GM12892 (cell line): ENCODE results near the gene CEP120.
"Not testable (repeated sequence)": the region's sequence is repeated elsewhere in the genome, so short reads cannot be mapped to it uniquely, and the experiment has no call there.

Source experiments
- DNase-seq: peaks from one replicate; pipeline ENCODE4 v3.0.0; 2011; ENCODE audit not compliant: insufficient read length
- FAIRE-seq: peaks from 2 replicates; lab custom pipeline; 2011; peaks lifted over from hg19 to GRCh38; lab: Jason Lieb, UNC
- POLR2A ChIP-seq: IDR thresholded peaks from 2 replicates; pipeline ENCODE4 v1.6.1; 2011; ENCODE audit warnings: low read depth, low read length, control low read depth
- POLR2AphosphoS5 ChIP-seq: IDR thresholded peaks from 2 replicates; pipeline ENCODE4 v1.6.1; 2011; ENCODE audit warnings: low read depth, low read length, control low read depth
- TAF1 ChIP-seq: IDR thresholded peaks from 2 replicates; pipeline ENCODE4 v1.6.1; 2011; ENCODE audit warnings: low read depth, mild to moderate bottlenecking, control low read depth, low read length, borderline replicate concordance

Gene CEP120

GRCh38 chr5:123436201-123436600 is 13.0 kb upstream of the CEP120 start:
- no peak for DNase-seq
- TF ChIP-seq POLR2AphosphoS5 = no peak
- TF ChIP-seq TAF1 = no peak
- TF ChIP-seq POLR2A = no peak
- peak; percentile 65 for FAIRE-seq

- TF ChIP-seq POLR2A = no peak
- TF ChIP-seq POLR2AphosphoS5 = no peak
- no peak for TF ChIP-seq TAF1
These were observed 11.6 kb upstream of the CEP120 start for GRCh38 chr5:123434796-123435195.

GRCh38 chr5:123433596-123433995 is 10.4 kb upstream of the CEP120 start:
- TF ChIP-seq TAF1 (no peak), POLR2AphosphoS5 (no peak), POLR2A (no peak)
- no peak for FAIRE-seq
- no peak for DNase-seq

More at GRCh38 chr5:123434796-123435195, 11.6 kb upstream of the CEP120 start:
- DNase-seq (no peak), FAIRE-seq (no peak)

GRCh38 chr5:123430441-123430840 is 7.2 kb upstream of the CEP120 start:
- not testable (repeated sequence) for FAIRE-seq, DNase-seq

DNA sequence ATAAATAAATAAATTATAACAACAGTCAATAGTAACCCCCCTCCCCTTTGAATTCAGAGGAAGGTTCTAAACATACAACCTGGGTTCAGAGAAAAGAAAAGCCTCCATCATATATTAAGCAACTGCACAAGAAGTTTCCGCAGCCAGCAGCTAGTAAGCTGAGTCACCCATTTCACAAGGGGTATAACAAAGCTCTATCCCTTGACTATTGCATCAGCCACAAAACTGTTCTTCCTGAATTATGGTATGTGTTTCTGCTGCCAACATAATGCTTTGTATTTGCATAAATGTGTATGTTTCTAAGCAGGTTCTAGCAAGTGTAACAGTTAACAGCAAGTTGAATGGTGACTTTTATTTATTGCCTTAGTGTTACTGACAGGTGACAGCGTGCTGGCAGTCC is 6.8 kb upstream of the CEP120 start:
- TF ChIP-seq TAF1 (no peak), POLR2AphosphoS5 (no peak), POLR2A (no peak)
- no peak for FAIRE-seq
- no peak for DNase-seq

DNA sequence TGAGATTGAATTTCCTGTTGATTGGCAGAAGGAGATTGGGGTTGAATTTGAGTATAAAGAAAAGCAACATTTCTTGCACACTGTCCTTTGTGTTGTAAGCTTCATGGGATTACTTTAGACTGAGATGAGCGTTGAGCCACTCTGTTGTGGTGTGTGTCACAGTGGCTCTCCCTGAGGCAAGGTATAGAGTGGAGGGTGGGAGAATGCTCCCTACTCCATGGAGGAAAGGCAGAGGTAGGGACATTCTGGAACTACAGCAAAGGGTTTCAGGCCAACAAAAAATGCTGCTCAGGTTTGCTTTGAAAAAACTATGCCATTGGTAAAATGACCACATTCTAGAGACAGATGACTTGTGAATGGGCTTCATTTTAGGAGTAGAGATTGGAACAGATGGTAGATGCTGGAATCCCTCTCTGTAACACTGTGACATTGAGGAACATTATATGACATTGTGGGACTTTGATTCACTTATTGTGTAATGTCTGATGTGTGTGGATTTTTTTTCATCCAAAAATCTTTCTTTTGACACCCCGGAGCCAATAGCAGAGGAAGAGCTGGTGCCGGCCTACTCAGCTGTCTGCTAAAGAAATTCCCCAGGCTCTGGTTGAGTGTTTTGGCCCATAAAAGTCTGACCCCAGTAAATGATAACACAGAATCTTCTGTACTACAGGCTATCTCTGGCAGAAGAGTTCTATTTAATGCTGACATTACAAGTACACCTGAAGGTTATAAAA is 6.2 kb upstream of the CEP120 start:
- no peak for FAIRE-seq
- TF ChIP-seq POLR2AphosphoS5 (no peak), POLR2A (no peak), TAF1 (no peak)
- DNase-seq = no peak

DNA sequence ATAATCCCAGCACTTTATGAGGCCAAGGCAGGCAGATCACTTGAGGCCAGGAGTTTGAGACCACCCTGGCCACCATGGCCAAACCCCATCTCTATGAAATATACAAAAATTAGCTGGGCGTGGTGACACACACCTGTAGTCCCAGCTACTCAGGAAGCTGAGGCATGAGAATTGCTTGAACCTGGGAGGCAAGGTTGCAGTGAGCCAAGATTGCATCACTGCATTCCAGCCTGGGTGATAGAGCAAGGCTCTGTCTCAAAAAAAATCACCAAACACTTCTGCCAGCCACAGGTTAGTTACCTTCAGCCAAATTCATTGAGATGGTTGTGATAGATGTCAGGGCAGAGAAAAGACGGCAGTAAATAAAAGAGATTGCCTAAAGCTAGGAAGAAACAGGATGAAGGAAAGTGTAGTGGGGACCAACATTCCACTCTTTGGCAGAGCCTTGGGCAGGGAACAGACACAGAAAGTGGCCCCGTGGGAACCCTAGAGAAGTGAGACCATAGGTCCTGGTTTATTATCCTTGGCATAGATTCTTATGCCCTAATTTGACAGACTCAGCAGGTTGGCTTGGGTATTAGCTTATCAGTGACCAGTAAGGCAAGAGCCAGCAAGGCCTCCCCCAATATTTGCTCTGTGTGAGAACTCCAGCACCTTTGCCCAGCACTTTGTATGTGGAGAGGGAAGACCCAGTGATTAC is 5.5 kb upstream of the CEP120 start:
- TF ChIP-seq POLR2A (no peak), TAF1 (no peak), POLR2AphosphoS5 (no peak)
- no peak for DNase-seq
- FAIRE-seq = no peak

- FAIRE-seq (no peak), DNase-seq (no peak)
- TF ChIP-seq POLR2A = no peak
- no peak for TF ChIP-seq TAF1
- TF ChIP-seq POLR2AphosphoS5 = no peak
These were observed 4.1 kb upstream of the CEP120 start for GRCh38 chr5:123427281-123427680.

GRCh38 chr5:123425431-123425830 is 2.2 kb upstream of the CEP120 start:
- FAIRE-seq (no peak), DNase-seq (no peak)
- TF ChIP-seq POLR2AphosphoS5 (no peak), TAF1 (no peak), POLR2A (no peak)

DNA sequence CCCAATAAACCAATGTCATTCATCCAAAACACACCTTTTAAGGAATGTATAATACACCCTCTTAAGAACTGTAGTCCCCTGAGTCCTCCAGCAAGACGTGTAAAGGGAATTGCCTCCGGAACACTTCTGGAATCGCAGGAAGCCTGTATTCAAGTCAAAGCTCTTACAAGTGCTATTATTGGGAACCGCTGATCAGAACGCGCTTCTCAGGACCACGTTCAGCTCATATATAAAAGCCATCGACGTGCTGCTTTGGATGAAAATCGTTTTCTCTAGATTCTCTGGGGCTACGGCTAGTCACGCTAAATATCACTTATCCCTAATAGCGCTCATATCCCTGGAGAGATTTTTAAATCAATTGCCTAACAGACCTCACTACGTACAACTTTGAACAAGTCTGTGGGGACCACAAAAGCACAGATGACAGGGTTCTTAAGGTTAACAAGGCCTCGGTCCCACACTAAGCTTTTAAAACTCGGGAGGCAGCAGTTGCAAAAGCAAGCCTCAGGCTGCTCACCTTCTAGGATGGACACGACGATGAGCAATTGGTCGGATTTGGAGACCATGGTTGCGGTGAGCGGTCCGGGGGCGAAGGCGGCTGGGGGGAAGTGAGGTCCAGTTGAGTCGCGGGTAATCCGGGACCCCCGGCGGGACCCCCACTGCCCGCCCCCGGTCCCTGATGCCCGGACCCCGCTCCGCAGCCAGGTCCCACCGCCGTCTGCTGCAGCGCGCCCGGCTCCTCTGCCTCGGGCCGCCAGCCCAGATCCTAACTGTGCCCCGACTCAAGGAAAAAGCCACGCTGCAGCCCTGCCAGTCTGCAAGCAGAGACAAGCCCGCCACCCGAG is 548 bp downstream of the CEP120 start:
- no peak for DNase-seq
- peak; percentile 80 for FAIRE-seq

GRCh38 chr5:123421773-123422172 is 1.4 kb downstream of the CEP120 start:
- TF ChIP-seq POLR2A (no peak), POLR2AphosphoS5 (no peak), TAF1 (no peak)
- DNase-seq (no peak), FAIRE-seq (no peak)

More for the DNA sequence above, 548 bp downstream of the CEP120 start:
- TF ChIP-seq POLR2AphosphoS5 (no peak), TAF1 (no peak), POLR2A (no peak)

DNA sequence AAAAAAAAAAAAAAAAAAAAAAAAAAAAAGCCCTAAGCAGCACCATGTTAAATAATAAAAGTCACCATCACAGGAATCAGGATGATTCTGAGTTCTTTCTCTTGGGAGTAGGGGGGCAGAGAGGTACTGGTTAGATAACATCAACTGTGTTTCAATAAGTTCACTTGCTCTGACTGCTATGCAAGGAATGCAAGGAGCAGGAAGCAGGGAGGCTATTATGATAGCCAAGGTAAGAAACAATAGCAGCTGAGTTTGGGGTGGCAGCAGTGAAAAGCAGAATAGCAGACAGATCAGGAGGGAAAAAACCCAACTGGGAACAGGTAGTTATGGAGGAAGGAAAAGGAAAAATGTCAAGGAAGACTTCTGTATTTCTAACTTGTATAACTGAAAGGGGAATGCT is 8.2 kb downstream of the CEP120 start:
- no peak for TF ChIP-seq TAF1
- no peak for TF ChIP-seq POLR2A
- no peak for TF ChIP-seq POLR2AphosphoS5
- no peak for FAIRE-seq
- DNase-seq = no peak
